Right atrium auricular region (tissue), 2 donors: ENCODE results near the gene ACSF3. TPM values are rescaled to one million over a fixed set of nuclear protein-coding genes. Genes with fewer than 3 reads are reported as not detected.

Experiments used
- DNase-seq: peaks from one replicate; pipeline ENCODE4 v3.0.0-alpha.2; 2019; ENCODE audit warnings: low spot score
- H3K27ac ChIP-seq, 2 donors: fragments of 200-600 bp; sonication (generic); 1 replicate in 1 of 2; 2 replicates in 1 of 2; pipeline ENCODE4 v1.5.1; 2016 to 2019
- H3K27me3 ChIP-seq, 2 donors: fragments of 200-600 bp; sonication (generic); one replicate each; pipeline versions ENCODE4 v1.5.1 to v1.6.0; 2017 to 2019
- H3K36me3 ChIP-seq: fragments of 200-600 bp; sonication (generic); one replicate; pipeline ENCODE4 v1.5.1; 2016
- H3K4me1 ChIP-seq, 2 donors: fragments of 200-600 bp; sonication (generic); one replicate each; pipeline versions ENCODE4 v1.5.1 to v1.6.0; 2017 to 2019
- H3K4me3 ChIP-seq, 2 donors: fragments of 200-600 bp; sonication (generic); 1 replicate in 1 of 2; 2 replicates in 1 of 2; pipeline ENCODE4 v1.5.1; 2017 to 2019; ENCODE audit warnings: mild to moderate bottlenecking in 1 of 2, moderate library complexity in 1 of 2
- H3K9me3 ChIP-seq, 2 donors: fragments of 200-600 bp; sonication (generic); one replicate each; pipeline ENCODE4 v1.5.1; 2019
- total RNA-seq, 2 donors: library from RNA; depleted of rRNA; stranded (reverse); fragments of >200 nt; gene quantifications; one replicate each; pipeline ENCODE4 v1.1.0, GENCODE V29; 2016
- TF ChIP-seq, protein P1 (sequence below), 2 donors: fragments of 200-600 bp; sonication (generic); IDR thresholded peaks; one replicate each; pipeline ENCODE4 v1.5.1; 2019; ENCODE audit warnings: antibody characterized with exemption in 2 of 2

The ACSF3 gene
- total RNA-seq, 2 donors from 2014 or later, result 13.4 to 15.9 TPM

DNA sequence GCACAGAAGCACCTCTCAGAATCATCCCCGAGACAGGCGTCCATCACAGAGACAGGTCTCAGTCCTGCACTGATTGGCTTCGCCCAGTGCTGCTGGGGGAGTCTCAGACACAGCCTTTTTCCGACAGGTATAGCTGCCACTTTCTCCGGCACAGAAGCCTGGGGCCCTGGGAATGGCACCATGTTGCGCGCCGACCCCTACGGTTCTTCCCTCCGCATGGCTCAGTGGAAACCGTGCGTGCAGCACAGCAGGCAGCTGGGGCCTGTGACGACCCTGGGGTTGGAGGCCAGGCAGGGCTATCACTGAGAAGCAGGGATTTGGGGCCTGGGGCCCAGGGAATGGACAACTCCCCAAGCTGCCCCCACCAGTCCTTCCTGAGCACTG, 48.2 kb downstream of the ACSF3 start:
- Histone ChIP-seq H3K4me1 (no peaks in the 10 kb centered on the region), H3K4me3 (no peak overlapping the region), H3K36me3 (peaks cover 17% of the 10 kb centered on the region), H3K9me3 (no peaks in the 10 kb centered on the region), H3K27ac (no peak overlapping the region), H3K27me3 (no peaks in the 10 kb centered on the region)
- TF ChIP-seq, protein P1, sequence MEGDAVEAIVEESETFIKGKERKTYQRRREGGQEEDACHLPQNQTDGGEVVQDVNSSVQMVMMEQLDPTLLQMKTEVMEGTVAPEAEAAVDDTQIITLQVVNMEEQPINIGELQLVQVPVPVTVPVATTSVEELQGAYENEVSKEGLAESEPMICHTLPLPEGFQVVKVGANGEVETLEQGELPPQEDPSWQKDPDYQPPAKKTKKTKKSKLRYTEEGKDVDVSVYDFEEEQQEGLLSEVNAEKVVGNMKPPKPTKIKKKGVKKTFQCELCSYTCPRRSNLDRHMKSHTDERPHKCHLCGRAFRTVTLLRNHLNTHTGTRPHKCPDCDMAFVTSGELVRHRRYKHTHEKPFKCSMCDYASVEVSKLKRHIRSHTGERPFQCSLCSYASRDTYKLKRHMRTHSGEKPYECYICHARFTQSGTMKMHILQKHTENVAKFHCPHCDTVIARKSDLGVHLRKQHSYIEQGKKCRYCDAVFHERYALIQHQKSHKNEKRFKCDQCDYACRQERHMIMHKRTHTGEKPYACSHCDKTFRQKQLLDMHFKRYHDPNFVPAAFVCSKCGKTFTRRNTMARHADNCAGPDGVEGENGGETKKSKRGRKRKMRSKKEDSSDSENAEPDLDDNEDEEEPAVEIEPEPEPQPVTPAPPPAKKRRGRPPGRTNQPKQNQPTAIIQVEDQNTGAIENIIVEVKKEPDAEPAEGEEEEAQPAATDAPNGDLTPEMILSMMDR (IDR thresholded peaks at IDR 0.05), result no peak
- no peak for DNase-seq

GRCh38 chr16:89142474-89143195, 49.0 kb downstream of the ACSF3 start:
- DNase-seq, result no peak
- H3K27me3 ChIP-seq, result no peaks in the 10 kb centered on the region
- TF ChIP-seq, protein P1 (IDR thresholded peaks at IDR 0.05), result no peak
- no peaks in the 10 kb centered on the region for H3K9me3 ChIP-seq
- no peak overlapping the region for H3K4me3 ChIP-seq
- no peaks in the 10 kb centered on the region for H3K4me1 ChIP-seq
- H3K27ac ChIP-seq, result no peak overlapping the region
- peaks cover 17% of the 10 kb centered on the region for H3K36me3 ChIP-seq

GRCh38 chr16:89143201-89143741, 49.6 kb downstream of the ACSF3 start:
- no peaks in the 10 kb centered on the region for H3K9me3 ChIP-seq
- H3K27me3 ChIP-seq, result no peaks in the 10 kb centered on the region
- H3K36me3 ChIP-seq, result peaks cover 17% of the 10 kb centered on the region
- DNase-seq, result no peak
- H3K4me1 ChIP-seq, result no peaks in the 10 kb centered on the region
- TF ChIP-seq, protein P1 (IDR thresholded peaks at IDR 0.05), result no peak
- H3K4me3 ChIP-seq, result no peak overlapping the region
- H3K27ac ChIP-seq, result no peak overlapping the region

- Histone ChIP-seq H3K9me3 (peaks cover 0 to 6% of the 10 kb centered on the region in 2 donors), H3K27me3 (no peaks in the 10 kb centered on the region), H3K27ac (no peak overlapping the region), H3K36me3 (peaks cover 17% of the 10 kb centered on the region), H3K4me3 (no peak overlapping the region), H3K4me1 (no peaks in the 10 kb centered on the region)
- TF ChIP-seq, protein P1 (IDR thresholded peaks at IDR 0.05), result no peak
- no peak for DNase-seq
Observed at GRCh38 chr16:89143911-89144675, 50.4 kb downstream of the ACSF3 start.

DNA sequence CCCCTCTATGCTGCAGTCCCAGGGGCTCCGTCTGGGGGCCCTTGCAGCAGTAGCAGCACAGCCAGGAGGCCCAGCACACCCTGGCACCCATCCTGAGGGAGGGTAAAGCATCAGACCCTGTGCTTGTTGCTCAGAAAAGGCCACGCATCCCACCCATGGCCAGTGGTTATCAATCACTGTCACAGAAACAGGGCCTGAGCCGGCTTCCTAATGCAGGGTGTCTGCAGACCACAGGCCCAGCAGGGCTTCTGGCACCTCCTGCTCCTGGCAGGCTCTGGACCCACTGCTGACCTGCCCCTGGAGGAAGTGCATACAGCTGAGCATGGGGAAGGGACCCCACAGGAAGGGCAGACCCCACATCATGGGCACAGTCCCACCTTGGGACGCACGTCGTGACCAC, 51.0 kb downstream of the ACSF3 start:
- DNase-seq, result no peak
- no peak overlapping the region for H3K4me3 ChIP-seq

More for the DNA sequence above, 51.0 kb downstream of the ACSF3 start:
- TF ChIP-seq, protein P1 (IDR thresholded peaks at IDR 0.05), result no peak
- Histone ChIP-seq H3K36me3 (peaks cover 17% of the 10 kb centered on the region), H3K27me3 (no peaks in the 10 kb centered on the region), H3K4me1 (no peaks in the 10 kb centered on the region), H3K9me3 (peaks cover 0 to 11% of the 10 kb centered on the region in 2 donors), H3K27ac (no peak overlapping the region)
